Neuronal stem cell (in vitro differentiated cells): ENCODE measurements around the gene XPR1.

Experiments used
- DNase-seq: peaks from one replicate; pipeline ENCODE4 v3.0.0-alpha.2; 2013; ENCODE audit warnings: low spot score
- H2AFZ ChIP-seq: one replicate; pipeline ENCODE4 v1.6.1; 2013; ENCODE audit warnings: mild to moderate bottlenecking, low read length, inconsistent platforms
- H2AK5ac ChIP-seq: 2 replicates; pipeline ENCODE4 v1.6.1; 2013; ENCODE audit warnings: low read depth, mild to moderate bottlenecking, inconsistent platforms, low read length, moderate library complexity, mixed read lengths
- H2BK120ac ChIP-seq: 2 replicates; pipeline ENCODE4 v1.6.1; 2013; ENCODE audit warnings: low read depth, mild to moderate bottlenecking, inconsistent platforms, low read length, moderate library complexity, mixed read lengths
- H2BK12ac ChIP-seq: one replicate; pipeline ENCODE4 v1.6.1; 2013; ENCODE audit warnings: low read length, inconsistent platforms
- H2BK15ac ChIP-seq: 2 replicates; pipeline ENCODE4 v1.6.1; 2013; ENCODE audit warnings: mild to moderate bottlenecking, low read length, inconsistent platforms, mixed read lengths
- H2BK5ac ChIP-seq: one replicate; pipeline ENCODE4 v1.6.1; 2013; ENCODE audit warnings: inconsistent platforms, mild to moderate bottlenecking, low read length, moderate library complexity
- H3K14ac ChIP-seq: one replicate; pipeline ENCODE4 v1.6.1; 2013; ENCODE audit warnings: low read length, inconsistent platforms
- H3K18ac ChIP-seq: 2 replicates; pipeline ENCODE4 v1.6.1; 2013; ENCODE audit warnings: low read length, inconsistent platforms
- H3K23ac ChIP-seq: 2 replicates; pipeline ENCODE4 v1.6.1; 2013; ENCODE audit warnings: low read depth, mild to moderate bottlenecking, mixed read lengths, low read length, inconsistent platforms; ENCODE audit not compliant: poor library complexity
- H3K27ac ChIP-seq: replicated peaks from 3 replicates; pipeline ENCODE4 v1.5.1; 2013; ENCODE audit warnings: low read length, inconsistent platforms
- H3K27me3 ChIP-seq, 3 experiments: 2 replicates each; pipeline ENCODE4 v1.6.1; 2013; ENCODE audit warnings: low read length in 3 of 3, mild to moderate bottlenecking in 2 of 3, inconsistent platforms in 1 of 3, low read depth in 1 of 3, mixed read lengths in 1 of 3, moderate library complexity in 1 of 3; ENCODE audit not compliant: control insufficient read depth in 3 of 3, insufficient read depth in 3 of 3
- H3K36me3 ChIP-seq, 2 donors: replicated peaks in 1 of 2; 2 replicates each; pipeline ENCODE4 v1.6.1; 2013; ENCODE audit warnings: low read length in 2 of 2; ENCODE audit not compliant: control insufficient read depth in 2 of 2, insufficient read depth in 2 of 2
- H3K4ac ChIP-seq: 2 replicates; pipeline ENCODE4 v1.6.1; 2013; ENCODE audit warnings: inconsistent platforms, mild to moderate bottlenecking, low read length, moderate library complexity
- H3K4me1 ChIP-seq, 2 donors: 1 replicate in 1 of 2; 2 replicates in 1 of 2; pipeline ENCODE4 v1.6.1; 2013; ENCODE audit warnings: low read length in 2 of 2, low read depth in 1 of 2; ENCODE audit not compliant: control insufficient read depth in 2 of 2, insufficient read depth in 1 of 2
- H3K4me2 ChIP-seq: one replicate; pipeline ENCODE4 v1.6.1; 2013; ENCODE audit warnings: mild to moderate bottlenecking, low read length, inconsistent platforms; ENCODE audit not compliant: insufficient read depth, poor library complexity, severe bottlenecking
- H3K4me3 ChIP-seq, 2 donors: 2 replicates each; pipeline ENCODE4 v1.5.1; 2013; ENCODE audit warnings: low read length in 2 of 2, mild to moderate bottlenecking in 2 of 2, inconsistent platforms in 1 of 2, moderate library complexity in 1 of 2
- H3K79me1 ChIP-seq: one replicate; pipeline ENCODE4 v1.6.1; 2013; ENCODE audit warnings: low read depth, mild to moderate bottlenecking, inconsistent platforms, low read length, moderate library complexity
- H3K9ac ChIP-seq: one replicate; pipeline ENCODE4 v1.6.1; 2013; ENCODE audit warnings: mild to moderate bottlenecking, low read depth, low read length, inconsistent platforms; ENCODE audit not compliant: poor library complexity
- H3K9me3 ChIP-seq, 2 donors: replicated peaks in 1 of 2; 2 replicates each; pipeline versions ENCODE3 to v1.6.1; 2013; ENCODE audit warnings: low read length in 2 of 2, mild to moderate bottlenecking in 2 of 2, inconsistent platforms in 1 of 2, low read depth in 1 of 2, mixed read lengths in 1 of 2, moderate library complexity in 1 of 2; ENCODE audit not compliant: control insufficient read depth in 2 of 2, insufficient read depth in 1 of 2
- H4K8ac ChIP-seq: one replicate; pipeline ENCODE4 v1.6.1; 2013; ENCODE audit warnings: low read depth, mild to moderate bottlenecking, inconsistent platforms, low read length, moderate library complexity
- H4K91ac ChIP-seq: one replicate; pipeline ENCODE4 v1.6.1; 2013; ENCODE audit warnings: low read length, low read depth, mild to moderate bottlenecking, inconsistent platforms; ENCODE audit not compliant: poor library complexity
- WGBS, 2 donors: extraction: QIAGEN DNeasy Blood & Tissue Kit; methylation state at CpG; one replicate each; pipeline ENCODE4 v1.1.7; 2013; ENCODE audit warnings: missing lambda C conversion rate in 2 of 2, mixed read lengths in 1 of 2; ENCODE audit not compliant: insufficient read length in 2 of 2, insufficient replicate concordance in 1 of 2; ENCODE audit errors: extremely low coverage in 2 of 2; 5-methylcytosine and 5-hydroxymethylcytosine counted together

XPR1 gene

DNA sequence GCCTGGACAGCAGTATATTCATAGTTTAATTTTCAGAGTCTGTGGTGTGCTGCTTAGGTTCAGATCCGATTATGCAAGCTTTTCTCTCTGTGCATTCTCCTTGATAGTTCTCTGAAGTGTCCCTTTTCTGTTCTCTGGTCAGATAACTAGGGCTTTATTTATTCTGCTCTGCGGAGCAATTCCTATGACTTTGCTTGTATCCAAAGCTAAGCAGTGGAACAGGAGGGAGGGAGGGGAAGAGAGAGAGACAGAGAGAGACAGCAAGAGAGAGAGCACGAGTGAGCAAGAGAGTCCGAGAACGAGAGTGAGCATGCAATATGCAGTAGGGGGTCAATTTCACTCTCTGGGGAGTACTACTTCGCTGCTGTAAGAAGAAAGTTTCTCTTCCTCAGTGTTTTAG lies 113.3 kb downstream of the XPR1 start:
- H4K8ac ChIP-seq, result no peak overlapping the region
- H3K4me3 ChIP-seq, result no peak overlapping the region
- H3K14ac ChIP-seq, result no peak overlapping the region
- no peak overlapping the region for H2BK5ac ChIP-seq
- no peaks in the 10 kb centered on the region for H3K27me3 ChIP-seq
- H3K4ac ChIP-seq, result no peak overlapping the region
- H3K9ac ChIP-seq, result no peak overlapping the region
- no peak overlapping the region for H3K23ac ChIP-seq
- H2AK5ac ChIP-seq, result no peak overlapping the region
- WGBS, 2 donors, result no CpG with 5 or more reads among the region's 6 CpGs
- no peak overlapping the region for H2BK15ac ChIP-seq
- H2BK120ac ChIP-seq, result no peak overlapping the region
- H3K27ac ChIP-seq, result no peak overlapping the region
- H3K4me2 ChIP-seq, result no peak overlapping the region
- peaks cover 2% of the 10 kb centered on the region for H3K79me1 ChIP-seq
- H2AFZ ChIP-seq, result no peak overlapping the region
- no peak overlapping the region for H4K91ac ChIP-seq
- no peaks in the 10 kb centered on the region for H3K36me3 ChIP-seq
- no peaks in the 10 kb centered on the region for H3K4me1 ChIP-seq
- no peak overlapping the region for H2BK12ac ChIP-seq
- no peak overlapping the region for H3K18ac ChIP-seq
- DNase-seq, result no peak
- peaks cover 0 to 25% of the 10 kb centered on the region in 2 donors for H3K9me3 ChIP-seq

DNA sequence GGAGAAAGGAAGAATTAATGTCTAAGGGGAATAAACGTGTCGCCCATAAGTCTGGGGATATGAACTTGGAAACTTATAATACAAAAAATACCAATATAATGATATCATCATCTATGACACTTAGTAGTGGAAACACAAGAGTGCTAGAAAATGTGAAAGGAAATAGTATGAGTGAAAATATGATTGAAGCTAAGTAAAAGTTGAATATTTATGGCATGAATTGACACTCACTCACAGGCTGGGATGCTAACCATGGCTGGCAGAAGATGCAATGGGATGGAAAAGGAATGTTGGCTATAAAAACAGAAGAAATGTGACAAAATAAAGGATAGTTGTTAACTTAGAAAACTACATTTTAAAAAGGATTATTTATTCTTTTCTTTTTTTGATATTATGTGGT lies 120.1 kb downstream of the XPR1 start:
- H3K9ac ChIP-seq, result no peak overlapping the region
- no peak overlapping the region for H2BK5ac ChIP-seq
- H3K9me3 ChIP-seq, result peaks cover 2 to 17% of the 10 kb centered on the region in 2 donors
- no peak overlapping the region for H3K14ac ChIP-seq
- no peak overlapping the region for H2BK12ac ChIP-seq
- WGBS, 2 donors, result no CpG with 5 or more reads among the region's 2 CpGs
- H4K8ac ChIP-seq, result no peak overlapping the region
- no peaks in the 10 kb centered on the region for H3K27me3 ChIP-seq
- no peak overlapping the region for H4K91ac ChIP-seq
- no peaks in the 10 kb centered on the region for H3K4me1 ChIP-seq
- H3K18ac ChIP-seq, result no peak overlapping the region
- H3K4ac ChIP-seq, result no peak overlapping the region
- no peak overlapping the region for H3K23ac ChIP-seq
- no peaks in the 10 kb centered on the region for H3K36me3 ChIP-seq
- H2BK120ac ChIP-seq, result no peak overlapping the region
- no peak overlapping the region for H3K4me3 ChIP-seq
- H2AFZ ChIP-seq, result no peak overlapping the region
- no peak overlapping the region for H3K27ac ChIP-seq
- DNase-seq, result no peak
- no peak overlapping the region for H2AK5ac ChIP-seq
- H2BK15ac ChIP-seq, result no peak overlapping the region
- H3K79me1 ChIP-seq, result peaks cover 2% of the 10 kb centered on the region
- no peak overlapping the region for H3K4me2 ChIP-seq

GRCh38 chr1:180754453-180754852 lies 122.6 kb downstream of the XPR1 start:
- DNase-seq, result no peak
- Histone ChIP-seq H4K8ac (no peak overlapping the region), H2BK12ac (no peak overlapping the region), H3K4me1 (no peaks in the 10 kb centered on the region), H3K18ac (no peak overlapping the region), H2AK5ac (no peak overlapping the region), H3K4me2 (no peak overlapping the region), H3K27ac (no peak overlapping the region), H4K91ac (no peak overlapping the region), H3K36me3 (no peaks in the 10 kb centered on the region), H3K9me3 (peaks cover 2 to 17% of the 10 kb centered on the region in 2 donors), H3K4ac (no peak overlapping the region), H3K4me3 (no peak overlapping the region), H3K14ac (no peak overlapping the region), H2BK120ac (no peak overlapping the region), H3K79me1 (no peaks in the 10 kb centered on the region), H2BK5ac (no peak overlapping the region), H3K23ac (no peak overlapping the region), H2BK15ac (no peak overlapping the region), H3K27me3 (no peaks in the 10 kb centered on the region), H2AFZ (no peak overlapping the region), H3K9ac (no peak overlapping the region)
- no CpG with 5 or more reads among the region's 7 CpGs for WGBS, 2 donors

DNA sequence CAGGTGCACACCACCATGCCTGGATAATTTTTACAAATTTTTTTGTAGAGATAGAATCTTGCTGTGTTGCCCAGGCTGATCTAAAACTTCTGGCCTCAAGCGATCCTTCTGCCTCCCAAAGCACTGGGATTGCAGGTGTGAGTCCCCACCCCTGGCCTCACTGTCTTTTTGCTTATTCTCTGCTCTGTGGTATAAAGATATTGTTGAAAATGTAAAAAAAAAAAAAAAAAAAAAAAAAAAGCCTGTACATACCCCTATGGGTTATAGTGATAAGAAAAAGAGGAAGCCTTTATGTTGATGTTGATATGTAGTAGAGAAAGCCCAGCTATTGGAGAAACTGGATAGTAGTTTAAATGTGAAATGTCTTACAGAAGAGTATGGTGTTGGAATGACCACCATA lies 125.8 kb downstream of the XPR1 start:
- Histone ChIP-seq H2BK120ac (no peak overlapping the region), H2BK12ac (no peak overlapping the region), H2AK5ac (no peak overlapping the region), H3K27me3 (no peaks in the 10 kb centered on the region), H3K4me3 (no peak overlapping the region), H2AFZ (no peak overlapping the region), H3K36me3 (no peaks in the 10 kb centered on the region), H3K14ac (no peak overlapping the region), H3K4me2 (no peak overlapping the region), H4K91ac (no peak overlapping the region), H3K9me3 (peaks cover 2 to 11% of the 10 kb centered on the region in 2 donors), H2BK5ac (no peak overlapping the region), H3K9ac (no peak overlapping the region), H3K23ac (no peak overlapping the region), H3K4me1 (no peaks in the 10 kb centered on the region), H4K8ac (no peak overlapping the region), H3K4ac (no peak overlapping the region), H3K18ac (no peak overlapping the region), H3K27ac (no peak overlapping the region), H3K79me1 (no peaks in the 10 kb centered on the region), H2BK15ac (no peak overlapping the region)
- no CpG with 5 or more reads among the region's 1 CpG for WGBS, 2 donors
- no peak for DNase-seq
